ENCODE measurements around the gene PLEK.
A peak's percentile ranks its signal among the peaks of the same experiment; 100 is the strongest.
"Not testable (repeated sequence)": the region's sequence is repeated elsewhere in the genome, so short reads cannot be mapped to it uniquely, and the experiment has no call there.

PLEK gene

DNA sequence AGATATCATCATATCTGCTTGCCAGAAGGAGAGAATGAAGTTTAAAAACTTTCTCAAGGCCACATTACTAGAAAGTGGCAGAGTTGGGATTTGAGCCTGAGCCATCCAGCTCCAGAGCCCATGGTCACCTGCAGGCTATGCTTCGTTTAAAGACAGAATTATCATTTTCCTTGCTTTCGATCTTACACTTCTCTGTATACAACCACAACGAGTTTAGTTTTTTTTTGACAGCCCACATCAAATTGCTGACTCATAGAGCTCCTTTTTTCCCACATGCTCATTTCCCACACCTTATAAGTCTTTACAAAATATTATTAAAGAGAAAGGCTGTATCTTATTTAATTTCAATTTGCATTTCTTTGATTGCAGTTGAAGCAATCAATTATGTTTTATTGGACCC, 6.5 kb downstream of the PLEK start:
- DNase-seq (ENCODE audit: low read depth), result peak; percentile 39
- TF ChIP-seq, protein P1, sequence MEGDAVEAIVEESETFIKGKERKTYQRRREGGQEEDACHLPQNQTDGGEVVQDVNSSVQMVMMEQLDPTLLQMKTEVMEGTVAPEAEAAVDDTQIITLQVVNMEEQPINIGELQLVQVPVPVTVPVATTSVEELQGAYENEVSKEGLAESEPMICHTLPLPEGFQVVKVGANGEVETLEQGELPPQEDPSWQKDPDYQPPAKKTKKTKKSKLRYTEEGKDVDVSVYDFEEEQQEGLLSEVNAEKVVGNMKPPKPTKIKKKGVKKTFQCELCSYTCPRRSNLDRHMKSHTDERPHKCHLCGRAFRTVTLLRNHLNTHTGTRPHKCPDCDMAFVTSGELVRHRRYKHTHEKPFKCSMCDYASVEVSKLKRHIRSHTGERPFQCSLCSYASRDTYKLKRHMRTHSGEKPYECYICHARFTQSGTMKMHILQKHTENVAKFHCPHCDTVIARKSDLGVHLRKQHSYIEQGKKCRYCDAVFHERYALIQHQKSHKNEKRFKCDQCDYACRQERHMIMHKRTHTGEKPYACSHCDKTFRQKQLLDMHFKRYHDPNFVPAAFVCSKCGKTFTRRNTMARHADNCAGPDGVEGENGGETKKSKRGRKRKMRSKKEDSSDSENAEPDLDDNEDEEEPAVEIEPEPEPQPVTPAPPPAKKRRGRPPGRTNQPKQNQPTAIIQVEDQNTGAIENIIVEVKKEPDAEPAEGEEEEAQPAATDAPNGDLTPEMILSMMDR (conservative IDR thresholded peaks at IDR 0.05; ENCODE audit: low read depth, low read length), result no peak
- H3K4me3 ChIP-seq (ENCODE audit: low read depth, low read length), result no peak overlapping the region

DNA sequence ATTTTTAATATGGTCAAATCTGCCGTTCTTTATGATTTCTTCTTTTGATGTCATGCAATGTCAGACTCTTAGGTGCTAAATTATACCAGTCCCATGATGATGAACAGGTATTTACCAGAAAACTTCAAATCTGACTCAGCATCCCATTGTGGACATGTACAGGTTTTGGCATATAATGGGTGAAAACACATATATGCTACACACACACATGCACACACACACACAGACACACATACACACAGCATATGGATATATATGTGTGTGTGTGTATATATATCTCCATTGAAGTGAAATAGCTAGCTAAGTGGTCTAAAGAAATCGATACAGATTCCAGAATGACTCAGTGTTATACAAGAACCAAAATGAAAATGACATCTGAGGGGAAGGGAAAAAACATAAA, 7.4 kb downstream of the PLEK start:
- H3K4me3 ChIP-seq (ENCODE audit: low read depth, low read length), result no peak overlapping the region
- TF ChIP-seq, protein P1 (conservative IDR thresholded peaks at IDR 0.05; ENCODE audit: low read depth, low read length), result no peak
- no peak for DNase-seq (ENCODE audit: low read depth)

DNA sequence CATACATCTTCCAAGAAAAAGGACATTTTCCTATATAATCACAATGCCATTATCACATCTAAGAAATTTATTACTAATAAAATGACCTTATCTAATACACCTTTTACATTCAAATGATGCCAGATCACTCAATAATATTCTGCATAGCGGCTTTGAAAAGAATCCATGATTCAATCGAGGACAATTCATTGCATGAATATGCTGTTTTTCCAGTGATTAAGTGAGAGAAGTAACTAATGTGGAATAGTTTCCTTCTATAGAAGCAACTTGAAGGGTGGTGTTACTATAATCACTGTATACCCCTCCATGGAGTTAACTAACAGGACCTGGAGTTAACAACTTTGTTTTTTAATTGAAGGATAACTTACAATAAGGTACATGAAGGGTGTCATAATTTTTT, 9.1 kb downstream of the PLEK start:
- no peak overlapping the region for H3K4me3 ChIP-seq (ENCODE audit: low read depth, low read length)
- no peak for DNase-seq (ENCODE audit: low read depth)
- TF ChIP-seq, protein P1 (conservative IDR thresholded peaks at IDR 0.05; ENCODE audit: low read depth, low read length), result no peak

DNA sequence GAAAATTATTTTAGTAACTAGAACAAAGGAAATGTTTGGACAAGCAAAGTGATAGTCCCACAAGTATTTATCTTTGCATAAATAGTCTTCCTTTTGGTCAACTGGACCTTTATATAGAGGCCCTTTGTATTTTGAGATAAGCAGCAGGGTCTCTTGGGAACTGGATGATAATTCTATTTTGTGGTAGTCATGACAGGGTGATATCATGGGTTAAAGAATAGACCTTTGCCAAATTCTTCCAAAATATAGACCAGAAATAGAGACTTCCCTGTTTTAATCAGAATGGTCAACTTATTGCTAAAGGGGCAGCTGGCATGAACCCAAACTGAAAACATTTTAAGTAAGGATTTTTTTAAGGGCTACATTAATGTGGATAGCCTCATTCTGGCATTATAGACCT, 10.5 kb downstream of the PLEK start:
- H3K4me3 ChIP-seq (ENCODE audit: low read depth, low read length), result no peak overlapping the region
- no peak for DNase-seq (ENCODE audit: low read depth)
- TF ChIP-seq, protein P1 (conservative IDR thresholded peaks at IDR 0.05; ENCODE audit: low read depth, low read length), result no peak

DNA sequence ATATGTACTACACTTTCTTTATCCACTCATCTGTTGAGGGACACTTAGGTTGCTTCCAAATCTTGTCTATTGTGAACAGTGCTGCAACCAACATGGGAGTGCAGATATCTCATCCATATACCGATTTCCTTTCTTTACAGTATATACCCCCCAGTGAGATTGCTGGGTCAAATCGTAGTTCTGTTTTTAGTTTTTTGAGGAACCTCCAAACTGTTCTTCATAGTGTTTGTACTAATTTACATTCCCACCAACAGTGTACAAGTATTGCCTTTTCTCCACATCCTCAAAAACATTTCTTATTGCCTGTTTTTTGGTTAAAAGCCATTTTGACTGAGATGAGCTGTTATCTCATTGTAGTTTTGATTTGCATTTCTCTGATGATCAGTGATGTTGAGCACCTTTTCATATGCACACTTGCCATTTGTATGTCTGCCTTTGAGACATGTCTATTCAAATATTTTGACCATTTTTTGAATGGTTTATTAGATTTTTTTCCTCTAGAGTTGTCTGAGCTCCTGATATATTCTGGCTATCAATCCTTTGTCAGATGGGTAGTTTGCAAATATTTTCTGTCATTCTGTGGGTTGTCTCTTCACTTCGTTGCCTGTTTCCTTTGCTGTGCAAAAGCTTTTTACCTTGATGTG, 12.2 kb downstream of the PLEK start:
- H3K4me3 ChIP-seq (ENCODE audit: low read depth, low read length), result no peak overlapping the region
- no peak for DNase-seq (ENCODE audit: low read depth)
- TF ChIP-seq, protein P1 (conservative IDR thresholded peaks at IDR 0.05; ENCODE audit: low read depth, low read length), result no peak

DNA sequence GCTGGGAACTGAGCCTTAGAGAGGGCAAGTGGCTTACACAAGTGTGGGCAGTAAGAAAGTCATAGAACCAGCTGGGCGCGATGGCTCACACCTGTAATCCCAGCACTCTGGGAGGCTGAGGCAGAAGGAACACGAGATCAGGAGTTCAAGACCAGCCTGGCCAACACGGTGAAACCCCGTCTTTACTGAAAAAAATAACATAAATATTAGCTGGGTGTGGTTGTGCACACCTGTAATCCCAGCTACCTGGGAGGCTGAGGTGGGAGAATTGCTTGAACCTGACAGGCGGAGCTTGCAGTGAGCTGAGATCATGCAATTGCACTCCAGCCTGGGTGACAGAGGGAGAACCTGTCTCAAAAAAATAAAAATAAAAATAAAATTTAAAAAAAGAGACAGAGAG, 13.7 kb downstream of the PLEK start:
- not testable (repeated sequence) for DNase-seq (ENCODE audit: low read depth); H3K4me3 ChIP-seq (ENCODE audit: low read depth, low read length)

DNA sequence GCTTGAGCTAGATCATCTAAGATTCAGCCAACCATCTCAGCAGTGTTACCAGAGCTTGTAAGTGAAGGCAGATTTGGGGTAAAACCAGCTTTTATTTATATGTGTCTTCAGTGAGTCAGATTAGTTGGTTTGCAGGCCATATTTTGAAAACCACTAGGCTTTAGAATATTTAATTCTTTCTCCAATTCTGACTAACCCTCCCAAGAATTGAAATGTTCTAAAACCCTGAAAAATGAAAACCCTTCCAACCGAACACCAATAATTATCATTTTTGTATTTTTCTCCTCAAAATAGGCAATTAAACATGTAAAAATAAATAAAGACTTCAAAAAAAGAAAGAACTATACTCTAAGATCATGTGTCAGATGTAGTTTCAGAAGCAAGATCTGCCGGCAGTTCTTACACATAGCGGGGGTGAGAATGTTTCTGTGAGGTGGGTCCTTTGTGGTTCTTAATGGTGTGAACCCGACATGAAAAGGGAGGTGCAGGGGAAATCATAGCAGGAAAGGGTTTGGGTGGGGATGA, 14.2 kb downstream of the PLEK start:
- TF ChIP-seq, protein P1 (conservative IDR thresholded peaks at IDR 0.05; ENCODE audit: low read depth, low read length), result no peak
- no peak overlapping the region for H3K4me3 ChIP-seq (ENCODE audit: low read depth, low read length)
- DNase-seq (ENCODE audit: low read depth), result no peak
